ENCODE results near the gene DCLK2. TPM values are rescaled to one million over a fixed set of nuclear protein-coding genes. Genes with fewer than 3 reads are reported as not detected.

Gene DCLK2
- total RNA-seq, 1 experiment from 2014 or later: 2.7 TPM

- TF ChIP-seq ZBTB33 (IDR thresholded peaks at IDR 0.05; ENCODE audit: extremely low read depth, insufficient replicate concordance, low read length) (no peak), ATF3 (IDR thresholded peaks at IDR 0.05) (no peak), ELF1 (IDR thresholded peaks at IDR 0.05; ENCODE audit: borderline replicate concordance, low read depth) (no peak), MAX (IDR thresholded peaks at IDR 0.05) (no peak)
Measured at GRCh38 chr4:150164055-150164454, 85.8 kb downstream of the DCLK2 start (continued).

- RAD21 ChIA-PET (ENCODE audit: low non-redundant PET in 1 of 2, low total read pairs in 2 of 2, uncharacterized antibody in 2 of 2, unreplicated experiment in 2 of 2): no interaction called here
- Histone ChIP-seq H3K4me2 (ENCODE audit: low read length) (no peak overlapping the region), H3K9me2 (ENCODE audit: insufficient read depth) (no peaks in the 10 kb centered on the region), H3K4me1 (ENCODE audit: control insufficient read depth in 1 of 2, insufficient read depth in 2 of 2, low read length in 2 of 2) (no peaks in the 10 kb centered on the region), H4K20me1 (ENCODE audit: insufficient read depth) (no peaks in the 10 kb centered on the region), H3K9me3 (ENCODE audit: control insufficient read depth in 1 of 2, insufficient read depth in 1 of 2, low read depth in 1 of 2, low read length in 2 of 2) (no peaks in the 10 kb centered on the region), H3K9ac (ENCODE audit: low read length) (no peak overlapping the region), H3K27ac (ENCODE audit: low read depth, low read length) (no peak overlapping the region), H3K4me3 (replicated peaks in 1 of 2; ENCODE audit: low read depth in 1 of 2, low read length in 2 of 2) (no peak overlapping the region), H3K79me2 (ENCODE audit: insufficient read depth, low read length) (no peaks in the 10 kb centered on the region), H3K36me3 (ENCODE audit: control insufficient read depth in 1 of 2, insufficient read depth in 2 of 2, low read length in 2 of 2) (no peaks in the 10 kb centered on the region), H3K27me3 (ENCODE audit: insufficient read depth, low read length) (no peaks in the 10 kb centered on the region), H2AFZ (ENCODE audit: low read depth, low read length, poor library complexity, severe bottlenecking) (no peak overlapping the region)
- TF ChIP-seq JUND (IDR thresholded peaks at IDR 0.05) (no peak), ZNF274 (IDR thresholded peaks at IDR 0.05; ENCODE audit: low read depth, low read length) (no peak), MAX (IDR thresholded peaks at IDR 0.05) (no peak), ZFX (IDR thresholded peaks at IDR 0.05) (no peak), ELF1 (IDR thresholded peaks at IDR 0.05; ENCODE audit: borderline replicate concordance, low read depth) (no peak), POLR2AphosphoS5 (IDR thresholded peaks at IDR 0.05; ENCODE audit: low read depth, low read length) (no peak), TCF7L2 (IDR thresholded peaks at IDR 0.05; ENCODE audit: borderline replicate concordance, extremely low read depth, insufficient read depth, insufficient read length) (no peak), FOSL1 (IDR thresholded peaks at IDR 0.05; ENCODE audit: low read depth) (no peak), SIN3A (IDR thresholded peaks at IDR 0.05; ENCODE audit: low read depth) (no peak), EZH2 (IDR thresholded peaks at IDR 0.05) (no peak), SRF (IDR thresholded peaks at IDR 0.05; ENCODE audit: low read depth) (no peak), CTCF (IDR thresholded peaks at IDR 0.05 in 2 of 3, conservative IDR thresholded peaks at IDR 0.05 in 1 of 3; ENCODE audit: borderline replicate concordance in 1 of 3, insufficient read depth in 1 of 3, low read depth in 2 of 3, low read length in 2 of 3) (no peak), POLR2A (IDR thresholded peaks at IDR 0.05; ENCODE audit: borderline replicate concordance, extremely low read depth, insufficient read depth, insufficient read length) (no peak), EGR1 (IDR thresholded peaks at IDR 0.05; ENCODE audit: low read depth) (no peak), RAD21 (IDR thresholded peaks at IDR 0.05; ENCODE audit: low read depth) (no peak), YY1 (IDR thresholded peaks at IDR 0.05; ENCODE audit: extremely low read depth, insufficient replicate concordance, low read depth, low read length) (no peak), CBX3 (IDR thresholded peaks at IDR 0.05; ENCODE audit: low read depth) (no peak), SP1 (IDR thresholded peaks at IDR 0.05; ENCODE audit: low read depth) (no peak)
- POLR2A ChIA-PET: no interaction called here
- BruUV-seq (replicated peaks): no TSS peak
- ATAC-seq: no peak
- CTCF ChIA-PET: no interaction called here
- DNase-seq (ENCODE audit: low read depth, low spot score): no peak
- intact Hi-C loops (cut with micrococcal nuclease): no loop called here
Measured at GRCh38 chr4:150164956-150165629, 86.8 kb downstream of the DCLK2 start.

All from HCT116 (cell line).